Activated T-helper 1 cell treated with anti-CD3 and anti-CD28 coated beads, Interleukin-12 subunit alpha, Interleukin-12 subunit beta, Interleukin-2, Interleukin-4 antibody, amounts not matched to agents 30 ng/mL and 10 ng/mL and 1 ng/mL, durations not matched to agents 14 hours and 24 hours and 36 hours (primary cell): Measurements from ENCODE around the gene CST7. TPM values are rescaled to one million over a fixed set of nuclear protein-coding genes. Genes with fewer than 3 reads are reported as not detected.

ENCODE experiments used
- DNase-seq: peaks from one replicate; pipeline ENCODE4 v3.0.0; 2021; ENCODE audit warnings: low spot score
- H3K27ac Mint-ChIP-seq: one replicate; pipeline ENCODE4 v1.8.0; 2021; ENCODE audit warnings: mild to moderate bottlenecking, mixed read lengths
- H3K27me3 Mint-ChIP-seq: one replicate; pipeline ENCODE4 v1.8.0; 2022; ENCODE audit warnings: mild to moderate bottlenecking, moderate library complexity, mixed read lengths; ENCODE audit not compliant: insufficient read depth
- H3K36me3 Mint-ChIP-seq: one replicate; pipeline ENCODE4 v1.8.0; 2021; ENCODE audit warnings: low read depth, mixed read lengths
- H3K4me1 Mint-ChIP-seq: one replicate; pipeline ENCODE4 v1.8.0; 2021; ENCODE audit warnings: low read depth, mixed read lengths
- H3K4me3 Mint-ChIP-seq: one replicate; pipeline ENCODE4 v1.8.0; 2021; ENCODE audit warnings: mild to moderate bottlenecking, moderate library complexity, mixed read lengths
- H3K9me3 Mint-ChIP-seq: one replicate; pipeline ENCODE4 v1.8.0; 2021; ENCODE audit warnings: mixed read lengths
- intact Hi-C: fragments of 100-400 bp; cut with micrococcal nuclease; formaldehyde crosslinking; loops from one replicate; pipeline ENCODE4 v1.15.1; 2024
- total RNA-seq: library from RNA; stranded (reverse); gene quantifications from 2 replicates; pipeline ENCODE4 v1.2.3, GENCODE V29; 2022

CST7 gene
- total RNA-seq, 1 donor from 2014 or later: 133 TPM

DNA sequence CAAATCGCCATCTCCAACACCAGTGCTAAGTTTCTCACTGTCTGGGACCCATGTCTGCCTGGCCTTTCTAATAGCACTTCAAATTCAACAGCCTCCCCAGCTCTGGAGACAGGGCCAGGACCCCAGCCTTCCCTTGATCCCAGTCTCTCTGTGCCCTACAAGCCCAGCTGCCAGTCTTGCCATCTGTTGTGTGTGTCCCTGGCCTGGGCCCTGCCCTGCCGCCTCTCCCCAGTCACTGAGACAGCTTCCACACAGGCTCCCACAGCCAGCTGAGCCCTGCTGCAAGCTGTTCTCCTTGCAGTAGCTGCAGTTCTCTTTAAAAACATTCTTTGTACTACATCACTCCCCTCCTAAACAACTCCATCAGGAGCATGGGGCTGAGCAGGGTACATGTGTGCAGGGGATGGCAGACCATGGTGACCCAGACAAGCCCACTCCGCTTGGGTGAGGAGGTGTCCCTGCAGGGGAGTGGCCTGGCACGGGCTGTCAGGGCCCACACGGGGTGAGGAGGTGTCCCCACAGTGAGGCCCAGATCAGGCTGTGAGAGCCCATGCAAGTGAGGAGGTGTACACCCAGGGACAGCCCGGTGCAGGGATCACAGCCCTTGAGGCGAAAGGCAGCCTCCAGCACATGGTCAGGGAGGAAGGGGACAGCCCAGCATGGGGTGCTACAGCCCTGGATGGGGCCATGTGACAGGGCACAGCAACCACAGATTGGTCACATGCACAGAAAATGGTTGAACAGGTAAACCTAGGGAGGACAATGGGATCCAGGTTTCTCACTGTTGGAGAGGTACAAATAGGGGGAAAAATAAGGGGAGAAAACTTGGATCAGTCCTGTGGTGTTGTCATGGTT is 16.2 kb downstream of the CST7 start:
- Mint-ChIP-seq H3K27me3 (no peaks in the 10 kb centered on the region), H3K27ac (peak overlapping the region; percentile 57), H3K36me3 (peaks cover 78% of the 10 kb centered on the region), H3K4me3 (no peak overlapping the region), H3K9me3 (no peaks in the 10 kb centered on the region), H3K4me1 (peaks cover 24% of the 10 kb centered on the region)
- intact Hi-C loops: no loop called here
- DNase-seq: no peak

DNA sequence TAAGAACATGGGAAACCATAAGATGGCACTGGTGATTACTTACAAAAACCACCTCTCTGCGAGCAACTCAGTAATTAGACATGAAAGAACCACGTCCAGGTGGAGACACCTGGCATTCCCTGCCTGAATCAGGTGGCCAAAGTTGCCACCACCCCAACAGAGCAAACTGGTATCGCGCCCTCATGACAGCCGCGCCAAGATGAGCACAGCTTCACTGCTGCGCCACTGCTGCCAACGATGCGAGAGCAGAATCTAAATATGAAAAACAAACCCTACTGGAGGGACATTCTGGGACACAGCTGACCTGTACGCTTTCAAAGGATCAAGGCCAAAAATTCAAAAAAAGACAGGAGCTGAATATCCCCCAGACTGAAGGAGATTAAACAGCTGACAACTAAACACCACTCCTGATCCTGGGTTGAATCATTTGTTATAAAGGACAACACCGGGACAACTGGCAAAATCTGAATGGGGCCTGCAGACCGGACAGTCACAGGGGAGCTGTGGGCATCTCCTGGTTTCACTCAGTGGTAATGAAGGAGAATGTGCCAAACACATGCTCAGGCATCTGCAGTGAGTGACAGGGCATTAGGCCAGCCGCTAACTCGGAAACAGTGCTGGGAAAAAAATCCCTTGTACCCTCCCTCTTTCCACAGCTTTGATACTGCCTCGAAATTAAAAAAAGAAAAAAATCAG is 17.4 kb downstream of the CST7 start:
- no peaks in the 10 kb centered on the region for H3K9me3 Mint-ChIP-seq
- H3K27me3 Mint-ChIP-seq: no peaks in the 10 kb centered on the region
- no peak overlapping the region for H3K4me3 Mint-ChIP-seq
- intact Hi-C loops: no loop called here
- H3K4me1 Mint-ChIP-seq: peaks cover 17% of the 10 kb centered on the region
- DNase-seq: no peak
- no peak overlapping the region for H3K27ac Mint-ChIP-seq
- H3K36me3 Mint-ChIP-seq: peaks cover 76% of the 10 kb centered on the region

DNA sequence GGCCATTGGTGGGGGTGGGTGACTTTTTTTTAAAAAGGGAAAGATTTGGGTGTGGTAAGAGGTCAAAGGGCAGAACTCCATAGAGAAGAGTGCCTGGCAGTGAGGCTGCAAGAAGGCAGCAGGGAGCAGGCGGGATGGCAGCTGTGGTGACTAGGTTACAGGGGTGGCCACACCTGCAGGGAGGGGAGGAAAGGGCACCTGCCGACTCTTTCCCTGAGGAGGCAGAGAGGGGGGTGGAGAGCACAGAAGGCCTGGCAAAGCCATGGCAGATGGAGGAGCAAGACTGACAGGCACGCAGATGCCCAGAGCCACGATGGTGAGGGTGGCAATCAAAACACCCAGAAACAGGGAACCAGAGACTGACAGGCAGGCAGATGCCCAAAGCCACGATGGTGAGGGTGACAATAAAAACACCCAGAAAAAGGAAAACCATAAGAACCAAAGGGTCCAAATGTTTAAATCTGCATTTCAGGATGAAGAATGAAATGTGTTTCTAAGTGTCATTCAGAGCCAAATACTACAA is 19.3 kb downstream of the CST7 start:
- Mint-ChIP-seq H3K36me3 (peaks cover 65% of the 10 kb centered on the region), H3K27me3 (no peaks in the 10 kb centered on the region), H3K4me1 (peaks cover 19% of the 10 kb centered on the region), H3K9me3 (no peaks in the 10 kb centered on the region), H3K4me3 (no peak overlapping the region), H3K27ac (peak overlapping the region; percentile 36)
- DNase-seq: no peak
- intact Hi-C loops: no loop called here

DNA sequence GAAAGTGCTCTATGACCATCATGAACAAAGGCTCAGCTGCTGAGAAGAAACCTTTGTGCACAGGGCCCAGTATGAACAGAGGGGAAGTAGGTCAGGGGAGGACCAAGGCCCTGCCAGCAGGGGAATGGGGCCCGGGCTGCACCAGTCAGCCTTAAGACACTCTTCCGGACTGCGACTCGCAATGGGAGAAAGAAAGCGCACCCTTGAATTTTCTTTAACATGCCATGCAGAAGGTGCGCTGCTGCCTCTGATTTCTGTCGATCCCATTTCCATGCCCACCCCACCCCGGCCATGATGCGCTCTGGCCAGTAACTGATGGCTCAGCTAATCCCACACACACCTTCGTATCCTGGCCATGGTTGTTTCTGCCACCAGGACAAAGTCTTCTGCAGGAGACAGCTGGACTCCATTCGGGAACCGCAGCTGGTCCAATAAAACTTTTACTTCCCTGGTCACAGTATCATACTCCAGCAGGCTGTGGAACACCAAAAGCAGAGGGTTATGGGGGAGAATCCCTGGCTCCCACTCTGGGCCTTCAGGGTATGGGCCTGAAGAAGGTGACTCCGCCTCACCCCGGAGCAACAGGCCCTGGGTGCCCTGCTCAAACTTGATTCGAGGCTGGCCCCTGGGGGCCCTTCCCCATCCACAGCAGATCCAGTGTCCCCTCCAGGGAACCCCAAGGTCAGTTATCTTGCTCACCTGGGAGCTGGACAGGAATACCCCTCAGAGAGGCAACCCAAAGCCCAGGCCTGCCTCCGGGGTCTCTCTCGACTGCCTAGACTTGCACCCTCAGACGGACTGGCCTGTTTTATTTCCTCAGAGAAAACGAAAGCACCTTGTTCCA is 20.3 kb downstream of the CST7 start:
- H3K4me3 Mint-ChIP-seq: no peak overlapping the region
- no peaks in the 10 kb centered on the region for H3K27me3 Mint-ChIP-seq
- no peak overlapping the region for H3K27ac Mint-ChIP-seq
- no peaks in the 10 kb centered on the region for H3K9me3 Mint-ChIP-seq
- no peak for DNase-seq
- intact Hi-C loops: no loop called here
- H3K36me3 Mint-ChIP-seq: peaks cover 68% of the 10 kb centered on the region
- H3K4me1 Mint-ChIP-seq: peaks cover 23% of the 10 kb centered on the region

DNA sequence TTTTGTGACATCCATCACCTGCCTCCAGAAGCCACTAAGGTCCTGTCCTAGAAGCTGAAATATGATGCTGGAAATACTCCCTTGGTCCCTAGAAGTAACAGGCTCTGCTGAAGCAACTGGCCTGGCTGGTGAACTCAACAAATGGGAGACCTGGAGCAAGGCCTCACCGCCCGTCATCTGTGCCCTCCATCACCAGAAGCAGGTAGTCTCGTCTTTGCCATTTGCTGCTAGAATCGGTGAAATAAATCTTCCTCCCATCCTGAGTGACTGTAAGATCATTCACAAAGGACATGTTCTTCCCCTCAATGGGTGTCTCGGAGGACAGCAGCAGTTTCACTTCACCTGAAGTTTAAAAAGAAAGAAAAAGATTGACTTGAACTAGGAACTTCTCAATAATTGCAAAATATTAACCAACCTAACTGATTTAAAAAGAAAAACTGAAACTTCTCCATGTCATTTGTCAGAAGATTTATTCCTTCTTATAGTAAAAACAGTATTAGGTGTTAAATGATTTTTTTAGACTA is 21.0 kb downstream of the CST7 start:
- no peak for DNase-seq
- Mint-ChIP-seq H3K9me3 (no peaks in the 10 kb centered on the region), H3K4me3 (no peak overlapping the region), H3K36me3 (peaks cover 68% of the 10 kb centered on the region), H3K4me1 (peaks cover 16% of the 10 kb centered on the region), H3K27me3 (no peaks in the 10 kb centered on the region), H3K27ac (no peak overlapping the region)
- intact Hi-C loops: no loop called here

DNA sequence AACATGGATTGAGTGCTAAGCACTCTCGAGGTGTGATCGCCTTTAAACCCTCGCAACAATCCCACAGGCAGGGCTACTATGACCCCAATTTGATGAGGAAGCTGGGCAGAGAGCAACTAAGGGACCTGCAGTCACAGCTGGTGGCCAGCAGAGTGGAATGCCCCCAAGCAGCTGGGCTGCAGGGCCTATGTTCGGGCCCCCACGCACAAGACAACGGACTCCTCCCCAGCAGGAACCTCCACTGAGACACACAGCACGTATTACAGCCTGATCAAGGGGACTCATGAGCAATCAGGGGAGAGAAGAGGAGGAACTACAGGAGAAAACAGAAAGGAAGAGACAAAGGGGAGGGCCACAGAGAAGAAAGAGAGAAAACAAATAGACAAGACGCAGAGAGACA is 21.7 kb downstream of the CST7 start:
- DNase-seq: no peak

DNA sequence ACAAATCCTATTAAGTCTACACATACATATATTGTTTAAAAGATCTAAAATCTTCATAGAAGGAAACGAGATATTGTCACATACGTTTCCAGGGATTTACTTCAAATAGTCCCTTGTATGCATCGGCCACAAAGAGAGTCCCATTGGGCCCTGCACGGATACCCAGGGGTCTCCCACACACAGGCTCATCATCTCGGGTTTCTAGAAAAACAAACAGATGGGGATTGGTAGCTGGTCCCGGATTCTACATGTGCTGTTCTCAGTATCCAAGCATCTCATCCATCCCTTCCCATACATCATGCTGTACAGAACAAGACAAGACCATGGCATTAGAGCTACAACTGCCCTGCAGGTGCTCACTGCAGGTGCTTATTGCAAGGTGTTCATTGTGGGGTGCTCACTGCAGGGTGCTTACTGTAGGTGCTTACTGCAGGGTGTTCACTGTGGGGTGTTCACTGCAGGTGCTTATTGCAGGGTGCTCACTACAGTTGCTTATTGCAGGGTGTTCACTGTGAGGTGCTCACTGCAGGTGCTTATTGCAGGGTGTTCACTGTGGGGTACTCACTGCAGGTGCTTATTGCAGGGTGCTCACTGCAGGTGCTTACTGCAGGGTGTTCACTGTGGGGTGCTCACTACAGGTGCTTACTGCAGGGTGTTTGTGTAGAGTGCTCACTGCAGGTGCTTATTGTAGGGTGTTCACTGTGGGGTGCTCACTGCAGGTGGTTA is 22.5 kb downstream of the CST7 start:
- DNase-seq: no peak
- Mint-ChIP-seq H3K4me3 (no peak overlapping the region), H3K36me3 (peaks cover 68% of the 10 kb centered on the region), H3K4me1 (peaks cover 9% of the 10 kb centered on the region), H3K27me3 (no peaks in the 10 kb centered on the region), H3K9me3 (peaks cover 13% of the 10 kb centered on the region), H3K27ac (no peak overlapping the region)
- intact Hi-C loops: no loop called here

More for the DNA sequence above, 21.7 kb downstream of the CST7 start:
- Mint-ChIP-seq H3K4me1 (peaks cover 11% of the 10 kb centered on the region), H3K4me3 (no peak overlapping the region), H3K27me3 (no peaks in the 10 kb centered on the region), H3K27ac (no peak overlapping the region), H3K9me3 (peaks cover 5% of the 10 kb centered on the region), H3K36me3 (peaks cover 68% of the 10 kb centered on the region)
- intact Hi-C loops: no loop called here

DNA sequence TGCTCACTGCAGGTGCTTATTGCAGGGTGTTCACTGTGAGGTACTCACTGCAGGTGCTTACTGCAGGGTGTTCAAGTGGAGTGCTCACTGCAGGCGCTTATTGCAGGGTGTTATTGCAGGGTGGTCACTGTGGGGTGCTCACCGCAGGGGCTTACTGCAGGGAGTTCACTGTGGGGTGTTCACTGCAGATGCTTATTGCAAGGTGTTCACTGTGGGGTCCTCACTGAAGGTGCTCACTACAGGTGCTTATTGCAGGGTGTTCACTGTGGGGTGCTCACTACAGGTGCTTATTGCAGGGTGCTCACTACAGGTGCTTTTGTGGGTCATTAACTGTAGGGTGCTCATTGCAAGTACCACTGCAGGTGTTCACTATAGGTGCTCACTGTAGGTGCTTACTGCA is 23.3 kb downstream of the CST7 start:
- no peak for DNase-seq
- intact Hi-C loops: no loop called here
- H3K36me3 Mint-ChIP-seq: peaks cover 73% of the 10 kb centered on the region
- H3K4me3 Mint-ChIP-seq: no peak overlapping the region
- peaks cover 10% of the 10 kb centered on the region for H3K4me1 Mint-ChIP-seq
- H3K27ac Mint-ChIP-seq: no peak overlapping the region
- H3K9me3 Mint-ChIP-seq: peaks cover 16% of the 10 kb centered on the region
- H3K27me3 Mint-ChIP-seq: no peaks in the 10 kb centered on the region

DNA sequence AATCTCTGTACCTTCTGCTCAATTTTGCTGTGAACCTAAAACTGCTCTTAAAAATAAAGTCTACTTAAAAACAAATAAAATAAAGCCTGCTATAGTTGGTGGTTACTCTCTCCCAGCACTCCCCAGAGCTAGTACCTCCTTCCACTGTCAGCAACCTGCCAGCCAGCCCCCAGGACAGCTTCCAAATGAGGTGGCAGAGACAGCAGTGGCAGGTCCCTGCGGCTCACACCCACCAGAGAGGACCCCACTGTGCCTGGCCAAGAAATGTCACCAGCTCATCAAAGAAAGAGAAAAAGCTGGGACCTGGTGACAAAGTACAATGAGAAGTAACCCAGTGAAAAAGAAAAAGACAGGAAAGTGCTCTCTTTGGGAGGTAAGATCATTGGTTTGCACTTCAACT is 28.3 kb downstream of the CST7 start:
- Mint-ChIP-seq H3K27ac (no peak overlapping the region), H3K4me3 (no peak overlapping the region), H3K9me3 (peaks cover 21% of the 10 kb centered on the region), H3K27me3 (no peaks in the 10 kb centered on the region), H3K36me3 (peaks cover 85% of the 10 kb centered on the region), H3K4me1 (peaks cover 35% of the 10 kb centered on the region)
- intact Hi-C loops: no loop called here
- no peak for DNase-seq

DNA sequence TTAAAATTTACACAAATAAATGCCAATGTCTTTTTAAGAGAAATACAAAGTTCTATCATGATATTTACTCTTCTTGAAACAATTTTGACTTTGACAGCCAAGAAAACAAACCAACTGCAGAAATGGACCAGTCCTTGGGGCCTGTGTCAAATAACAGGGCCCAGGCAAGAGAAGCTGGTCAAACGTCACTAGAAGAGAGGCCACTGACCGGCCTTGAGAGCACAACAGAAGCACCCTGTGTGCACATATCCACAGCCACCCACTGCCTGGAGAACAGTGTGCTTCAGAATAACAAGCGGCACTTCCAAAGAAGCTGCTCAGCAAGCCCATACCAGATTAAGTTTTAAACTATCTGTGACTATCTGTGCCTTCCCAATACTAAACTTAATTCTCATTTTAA is 28.7 kb downstream of the CST7 start:
- intact Hi-C loops: no loop called here
- Mint-ChIP-seq H3K27me3 (no peaks in the 10 kb centered on the region), H3K36me3 (peaks cover 86% of the 10 kb centered on the region), H3K4me3 (no peak overlapping the region), H3K4me1 (peaks cover 40% of the 10 kb centered on the region), H3K9me3 (peaks cover 21% of the 10 kb centered on the region), H3K27ac (no peak overlapping the region)
- DNase-seq: no peak

DNA sequence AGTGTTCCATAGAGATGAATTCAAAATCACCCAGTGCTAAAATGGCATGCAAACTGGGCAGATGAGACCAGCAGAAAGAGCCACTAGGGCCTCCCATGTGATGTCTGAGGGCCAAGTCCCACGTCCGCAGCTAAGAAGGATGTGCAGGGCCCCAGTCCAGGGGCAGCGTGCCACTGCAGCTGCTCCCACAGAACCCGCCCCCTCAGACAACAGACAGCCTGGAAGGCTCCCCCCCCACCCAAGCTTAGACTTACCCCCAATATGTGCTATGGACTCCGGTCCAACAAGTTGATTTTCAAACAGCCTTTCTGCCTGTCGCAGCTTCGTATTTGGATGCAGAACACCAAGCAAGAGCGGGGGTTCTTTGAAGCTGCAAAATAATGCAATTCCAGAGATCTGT is 29.4 kb downstream of the CST7 start:
- no peak for DNase-seq

More for the DNA sequence above, 29.4 kb downstream of the CST7 start:
- peaks cover 43% of the 10 kb centered on the region for H3K4me1 Mint-ChIP-seq
- H3K4me3 Mint-ChIP-seq: no peak overlapping the region
- intact Hi-C loops: no loop called here
- H3K36me3 Mint-ChIP-seq: peaks cover 86% of the 10 kb centered on the region
- peaks cover 21% of the 10 kb centered on the region for H3K9me3 Mint-ChIP-seq
- H3K27ac Mint-ChIP-seq: no peak overlapping the region
- H3K27me3 Mint-ChIP-seq: no peaks in the 10 kb centered on the region
